T-helper 2 cell (primary cell): ENCODE results near the gene TENT4A.

ENCODE experiments used
- DNase-seq, 5 experiments: peaks; one replicate each; pipeline versions ENCODE4 v3.0.0 to v3.0.0-alpha.2; 2012 to 2022

TENT4A gene

GRCh38 chr5:6752782-6753181, 39.5 kb downstream of the TENT4A start:
- no peak for DNase-seq

GRCh38 chr5:6753851-6754250, 40.6 kb downstream of the TENT4A start:
- no peak for DNase-seq

GRCh38 chr5:6754766-6755165, 41.5 kb downstream of the TENT4A start:
- DNase-seq: no peak

- no peak for DNase-seq
These were observed 42.3 kb downstream of the TENT4A start for GRCh38 chr5:6755519-6755918.

- no peak for DNase-seq
These were observed 42.7 kb downstream of the TENT4A start for GRCh38 chr5:6755941-6756340.

GRCh38 chr5:6757414-6757969, 44.3 kb downstream of the TENT4A start:
- no peak for DNase-seq

GRCh38 chr5:6758236-6758635, 45.0 kb downstream of the TENT4A start:
- no peak for DNase-seq

- DNase-seq: no peak
These were observed 45.5 kb downstream of the TENT4A start for GRCh38 chr5:6758706-6759105.

- no peak for DNase-seq
These were observed 46.2 kb downstream of the TENT4A start for GRCh38 chr5:6759401-6759800.

- no peak for DNase-seq
These were observed 46.8 kb downstream of the TENT4A start for GRCh38 chr5:6759983-6760382.

GRCh38 chr5:6760686-6761085, 47.5 kb downstream of the TENT4A start:
- DNase-seq: no peak

GRCh38 chr5:6761333-6761732, 48.1 kb downstream of the TENT4A start:
- DNase-seq: no peak

GRCh38 chr5:6762116-6762515, 48.9 kb downstream of the TENT4A start:
- DNase-seq: no peak

- DNase-seq: no peak
These were observed 49.5 kb downstream of the TENT4A start for GRCh38 chr5:6762697-6763096.

GRCh38 chr5:6763191-6763590, 50.0 kb downstream of the TENT4A start:
- DNase-seq: no peak

- peak in 3 of 5 experiments; percentile 43 to 81 (median 45) for DNase-seq
These were observed 52.6 kb downstream of the TENT4A start for GRCh38 chr5:6765612-6766525.

- DNase-seq: peak in 2 of 5 experiments; percentile 7 to 28
These were observed 53.4 kb downstream of the TENT4A start for GRCh38 chr5:6766604-6767093.

GRCh38 chr5:6767481-6768063, 54.3 kb downstream of the TENT4A start:
- no peak for DNase-seq

GRCh38 chr5:6768590-6769230, 55.5 kb downstream of the TENT4A start:
- DNase-seq: no peak

GRCh38 chr5:6770826-6771607, 57.8 kb downstream of the TENT4A start:
- DNase-seq: no peak

GRCh38 chr5:6772886-6773285, 59.7 kb downstream of the TENT4A start:
- DNase-seq: no peak

GRCh38 chr5:6773342-6774035, 60.3 kb downstream of the TENT4A start:
- no peak for DNase-seq
